GM12878 (cell line): ENCODE data around the gene SCNN1A. TPM values are rescaled to one million over a fixed set of nuclear protein-coding genes. Genes with fewer than 3 reads are reported as not detected.

Source experiments
- ATAC-seq: fragments of 200-7000 bp; cut with Tn5 transposase; 3 replicates; pipeline ENCODE4 v1.9.1; 2020; ENCODE audit warnings: mild to moderate bottlenecking, moderate library complexity
- BruUV-seq: library from RNA; stranded (reverse); fragments of 400-500 nt; replicated peaks from 2 replicates; lab custom pipeline; 2021; lab: Mats Ljungman, UMichigan
- CTCF ChIA-PET: fragments of 300-600 bp; sonication (Branson Sonifier 250); formaldehyde crosslinking; extraction: SDS; loops from one replicate; lab custom pipeline; 2021; ENCODE audit warnings: inconsistent platforms; lab: Yijun Ruan, JAX
- POLR2A ChIA-PET: fragments of 350-600 bp; formaldehyde crosslinking; extraction: SDS; loops from one replicate; lab custom pipeline; 2021; ENCODE audit warnings: inconsistent platforms; lab: Charles Lee
- RAD21 ChIA-PET: fragments of 300-600 bp; sonication (Branson Sonifier 250); formaldehyde crosslinking; loops from one replicate; lab custom pipeline; 2023; ENCODE audit warnings: antibody characterized with exemption; ENCODE audit not compliant: unreplicated experiment; lab: Charles Lee
- SMC1A ChIA-PET: fragments of 300-600 bp; sonication (Branson Sonifier 250); formaldehyde crosslinking; loops from one replicate; lab custom pipeline; 2023; ENCODE audit not compliant: unreplicated experiment, uncharacterized antibody; lab: Charles Lee
- DNase-seq: peaks from one replicate; pipeline ENCODE4 v3.0.0-alpha.2; 2011; ENCODE audit warnings: low read depth, low spot score
- FAIRE-seq: peaks from 3 replicates; lab custom pipeline; 2011; peaks lifted over from hg19 to GRCh38; lab: Jason Lieb, UNC
- H2AFZ ChIP-seq: 2 replicates; pipeline ENCODE4 v1.6.0; 2011; ENCODE audit warnings: low read depth, low read length, control low read depth; ENCODE audit not compliant: control insufficient read depth
- H3K27ac ChIP-seq: 2 replicates; pipeline ENCODE4 v1.5.1; 2011; ENCODE audit warnings: control low read depth; ENCODE audit not compliant: control insufficient read depth, insufficient read depth
- H3K27me3 ChIP-seq, 2 experiments: replicated peaks in 1 of 2; 2 replicates each; pipeline versions ENCODE4 v1.6.0 to v1.6.1; 2011; ENCODE audit warnings: low read length in 1 of 2; ENCODE audit not compliant: control insufficient read depth in 2 of 2, insufficient read depth in 2 of 2
- H3K36me3 ChIP-seq, 2 experiments: 2 replicates each; pipeline ENCODE4 v1.5.1; 2011; ENCODE audit warnings: low read length in 1 of 2; ENCODE audit not compliant: control insufficient read depth in 2 of 2, insufficient read depth in 2 of 2
- H3K4me1 ChIP-seq: 2 replicates; pipeline ENCODE4 v1.6.1; 2011; ENCODE audit warnings: mild to moderate bottlenecking, low read length, moderate library complexity, mixed read lengths; ENCODE audit not compliant: control insufficient read depth, insufficient read depth
- H3K4me2 ChIP-seq: 2 replicates; pipeline ENCODE4 v1.6.0; 2011; ENCODE audit warnings: control low read depth; ENCODE audit not compliant: control insufficient read depth, insufficient read depth
- H3K4me3 ChIP-seq: fragments of 200-600 bp; sonication (generic); 2 replicates; pipeline ENCODE4 v1.5.1; 2016
- H3K79me2 ChIP-seq: 2 replicates; pipeline ENCODE4 v1.6.0; 2011; ENCODE audit warnings: low read length; ENCODE audit not compliant: control insufficient read depth, insufficient read depth
- H3K9ac ChIP-seq: 2 replicates; pipeline ENCODE4 v1.8.0; 2011; ENCODE audit warnings: low read length, control low read depth, mixed read lengths; ENCODE audit not compliant: control insufficient read depth, insufficient read depth
- H3K9me3 ChIP-seq: replicated peaks from 3 replicates; pipeline ENCODE4 v1.5.1; 2011; ENCODE audit warnings: mild to moderate bottlenecking, low read length; ENCODE audit not compliant: control insufficient read depth, insufficient read depth
- H4K20me1 ChIP-seq: 2 replicates; pipeline ENCODE4 v1.6.0; 2011; ENCODE audit not compliant: control insufficient read depth, insufficient read depth
- CBFB ChIP-seq: IDR thresholded peaks from 2 replicates; pipeline ENCODE4 v1.6.1; 2016; ENCODE audit warnings: antibody characterized with exemption, low read depth
- CHD1 ChIP-seq: IDR thresholded peaks from 2 replicates; pipeline ENCODE4 v1.6.1; 2012; ENCODE audit warnings: low read depth, low read length, improper control_type of control experiment
- ETV6 ChIP-seq, 2 experiments: fragments of 450-650 bp in 1 of 2; IDR thresholded peaks in 1 of 2; conservative IDR thresholded peaks in 1 of 2; 2 replicates each; pipeline ENCODE4 v1.6.1; 2014; ENCODE audit warnings: antibody characterized with exemption in 1 of 2, borderline replicate concordance in 1 of 2, low read depth in 1 of 2, mild to moderate bottlenecking in 1 of 2, moderate library complexity in 1 of 2
- POLR2A ChIP-seq: IDR thresholded peaks from 2 replicates; pipeline ENCODE4 v1.6.1; 2011; ENCODE audit warnings: low read depth, mild to moderate bottlenecking, low read length
- SIN3A ChIP-seq: IDR thresholded peaks from 2 replicates; pipeline ENCODE4 v1.6.1; 2012; ENCODE audit warnings: low read depth, low read length, improper control_type of control experiment
- SP1 ChIP-seq: IDR thresholded peaks from one replicate; pipeline ENCODE4 v1.6.1; 2011; ENCODE audit warnings: low read depth, low read length
- SRF ChIP-seq, 2 experiments: IDR thresholded peaks; 2 replicates each; pipeline ENCODE4 v1.6.1; 2011; ENCODE audit warnings: low read depth in 2 of 2, low read length in 2 of 2, mild to moderate bottlenecking in 1 of 2, moderate library complexity in 1 of 2
- SUZ12 ChIP-seq: fragments of 200-600 bp; sonication (generic); IDR thresholded peaks from one replicate; pipeline ENCODE4 v1.6.1; 2018; ENCODE audit warnings: antibody characterized with exemption, mild to moderate bottlenecking; ENCODE audit not compliant: unreplicated experiment
- TARDBP ChIP-seq: IDR thresholded peaks from 2 replicates; pipeline ENCODE4 v1.6.1; 2016; ENCODE audit warnings: borderline replicate concordance
- TCF12 ChIP-seq: IDR thresholded peaks from 2 replicates; pipeline ENCODE4 v1.6.1; 2011; ENCODE audit warnings: low read depth, mild to moderate bottlenecking, low read length
- TCF7 ChIP-seq: IDR thresholded peaks from 2 replicates; pipeline ENCODE4 v1.6.1; 2014; ENCODE audit warnings: antibody characterized with exemption, borderline replicate concordance
- ZSCAN29 ChIP-seq: fragments of 450-650 bp; IDR thresholded peaks from 2 replicates; pipeline ENCODE4 v1.6.1; 2017; ENCODE audit warnings: mild to moderate bottlenecking, moderate library complexity
- WGBS: methylation state at CpG from one replicate; pipeline ENCODE4 v1.1.6; 2016; ENCODE audit warnings: low lambda C conversion rate; ENCODE audit not compliant: insufficient replicate concordance, insufficient coverage; ENCODE audit errors: missing lambda C conversion rate; 5-methylcytosine and 5-hydroxymethylcytosine counted together
- in situ Hi-C: fragments of 300-500 bp; cut with MboI; formaldehyde crosslinking; loops from 9 replicates; pipeline ENCODE4 v1.14.3; 2018; ENCODE audit warnings: mixed read lengths
- intact Hi-C: fragments of 100-400 bp; cut with micrococcal nuclease; formaldehyde crosslinking; loops from one replicate; pipeline ENCODE4 v1.14.2; 2022; ENCODE audit not compliant: unreplicated experiment
- polyA plus RNA-seq, 11 experiments: library from polyadenylated mRNA; depleted of rRNA in 4 of 11; unstranded in 6 of 11; stranded (reverse) in 5 of 11; fragments of >200 nt; fragmentation: Nextera tagmentation in 4 of 11; fragmentation: Illumina TruSeq in 1 of 11; extraction: Ambion mirVana in 4 of 11; extraction: Trizol in 1 of 11; gene quantifications; 1 replicate in 1 of 11; 2 replicates in 10 of 11; pipeline versions ENCODE4 v1.2.1 to v1.2.3, GENCODE V29; 2011 to 2016; ENCODE audit warnings: inconsistent platforms in 2 of 11, missing spikeins in 2 of 11, low read depth in 1 of 11
- total RNA-seq, 4 experiments: library from RNA; depleted of rRNA in 3 of 4; stranded (reverse); fragments of >200 nt in 3 of 4; fragmentation: Illumina TruSeq in 1 of 4; extraction: Trizol in 1 of 4; gene quantifications; 2 replicates each; pipeline versions ENCODE4 v1.2.1 to v1.2.3, GENCODE V29; 2013 to 2021
- TF ChIP-seq, protein P1 (sequence below): fragments of 150-350 bp; IDR thresholded peaks from 2 replicates; pipeline ENCODE4 v1.6.1; 2014; ENCODE audit warnings: mild to moderate bottlenecking, low read depth, low read length
- TF ChIP-seq, protein P2 (sequence below): IDR thresholded peaks from 2 replicates; pipeline ENCODE4 v1.6.1; 2012; ENCODE audit warnings: mild to moderate bottlenecking, low read depth, low read length

Gene SCNN1A
- total and polyA plus RNA-seq, 10 of the 15 experiments (the other 5 are each of a cell fraction or from before 2014, with no cell fraction given) = 0.14 to 0.69 TPM; not detected in 8

DNA sequence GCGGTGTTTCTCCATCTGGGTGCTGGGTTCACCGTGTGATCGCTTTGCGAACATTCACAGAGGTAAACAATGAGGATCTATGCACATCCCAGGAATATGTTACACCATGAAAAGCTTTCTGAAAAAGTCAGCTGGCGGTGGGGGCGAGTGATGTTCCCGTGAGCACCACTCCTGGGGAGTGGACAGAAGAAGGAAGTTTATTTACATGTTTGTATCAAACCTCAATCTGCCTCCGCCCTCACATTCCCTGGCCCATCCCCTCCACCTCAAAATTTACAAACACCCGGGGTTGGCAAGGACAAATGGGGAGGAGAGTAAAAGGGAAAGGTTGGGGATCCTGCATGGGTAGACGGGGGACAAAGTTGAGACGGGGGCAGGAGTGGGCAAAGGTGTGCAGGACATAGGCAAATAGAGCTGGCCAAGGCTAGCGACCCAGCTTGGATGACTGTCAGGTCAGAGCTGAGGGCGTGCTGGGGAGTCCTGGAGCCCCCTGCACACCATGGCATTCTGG lies 40.4 kb downstream of the SCNN1A start (continued):
- TF ChIP-seq, protein P1, sequence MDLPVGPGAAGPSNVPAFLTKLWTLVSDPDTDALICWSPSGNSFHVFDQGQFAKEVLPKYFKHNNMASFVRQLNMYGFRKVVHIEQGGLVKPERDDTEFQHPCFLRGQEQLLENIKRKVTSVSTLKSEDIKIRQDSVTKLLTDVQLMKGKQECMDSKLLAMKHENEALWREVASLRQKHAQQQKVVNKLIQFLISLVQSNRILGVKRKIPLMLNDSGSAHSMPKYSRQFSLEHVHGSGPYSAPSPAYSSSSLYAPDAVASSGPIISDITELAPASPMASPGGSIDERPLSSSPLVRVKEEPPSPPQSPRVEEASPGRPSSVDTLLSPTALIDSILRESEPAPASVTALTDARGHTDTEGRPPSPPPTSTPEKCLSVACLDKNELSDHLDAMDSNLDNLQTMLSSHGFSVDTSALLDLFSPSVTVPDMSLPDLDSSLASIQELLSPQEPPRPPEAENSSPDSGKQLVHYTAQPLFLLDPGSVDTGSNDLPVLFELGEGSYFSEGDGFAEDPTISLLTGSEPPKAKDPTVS = no peak
- TF ChIP-seq SUZ12 (no peak), TCF12 (no peak), POLR2A (no peak), ETV6 (conservative IDR thresholded peaks at IDR 0.05 in 1 of 2, IDR thresholded peaks at IDR 0.05 in 1 of 2; ENCODE audit: borderline replicate concordance in 1 of 2, low read depth in 1 of 2) (no peak), TCF7 (no peak)

DNA sequence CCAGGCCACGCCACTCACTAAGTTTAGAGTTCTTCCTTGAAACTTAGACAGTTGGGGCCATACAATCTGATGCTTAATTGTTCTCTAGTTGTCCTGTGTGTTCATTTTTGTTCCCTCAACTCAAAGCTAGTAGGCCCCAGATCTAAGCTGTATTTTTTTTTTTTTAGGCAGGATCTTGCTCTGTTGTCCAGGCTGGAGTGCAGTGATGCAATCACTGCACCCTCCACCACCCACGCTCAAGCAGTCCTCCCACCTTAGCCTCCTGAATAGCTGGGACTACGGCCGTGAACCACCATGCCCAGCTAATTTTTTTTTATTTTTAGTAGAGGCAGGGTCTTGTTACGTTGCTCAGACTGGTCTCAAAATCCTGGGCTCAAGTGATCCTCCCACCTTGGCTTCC lies 41.0 kb downstream of the SCNN1A start:
- BruUV-seq = no TSS peak
- in situ Hi-C loops = no loop called here
- no peaks in the 10 kb centered on the region for H3K9me3 ChIP-seq
- H3K4me3 ChIP-seq = no peak overlapping the region
- intact Hi-C loops = no loop called here
- no peaks in the 10 kb centered on the region for H4K20me1 ChIP-seq
- DNase-seq (no peak), ATAC-seq (no peak), FAIRE-seq (no peak)
- no peak overlapping the region for H3K4me2 ChIP-seq
- no peak overlapping the region for H3K9ac ChIP-seq
- H3K4me1 ChIP-seq = peaks cover 52% of the 10 kb centered on the region
- SMC1A ChIA-PET = interaction anchor here (0.6 to 4.6 kb wide), 10 partner anchors 8 to 131 kb away, joined by 3 to 39 read pairs (median 10); partner anchors contain the start of gene CD27
- 97% methylated on average over 5 of the region's 5 CpGs for WGBS
- H2AFZ ChIP-seq = no peak overlapping the region
- POLR2A ChIA-PET = interaction anchor here (0.6 to 3.4 kb wide), 7 partner anchors 11 to 153 kb away, joined by 3 to 22 read pairs (median 9); partner anchors contain the start of gene VAMP1
- no peak overlapping the region for H3K27ac ChIP-seq
- RAD21 ChIA-PET = interaction anchor here (1.1 to 3.8 kb wide), 8 partner anchors 8 to 160 kb away, joined by 3 to 44 read pairs (median 12); no protein-coding TSS in a partner anchor
- H3K36me3 ChIP-seq = peaks cover 6 to 11% of the 10 kb centered on the region in 2 experiments; a peak in 3 of 4 replicates
- CTCF ChIA-PET = interaction anchor here (1.0 to 7.9 kb wide), 13 partner anchors 8 to 203 kb away, joined by 3 to 53 read pairs (median 13); partner anchors contain the start of genes CD27 and TAPBPL
- H3K79me2 ChIP-seq = peaks cover 35% of the 10 kb centered on the region
- no peaks in the 10 kb centered on the region for H3K27me3 ChIP-seq
- no peak for TF ChIP-seq SRF (IDR thresholded peaks at IDR 0.05; ENCODE audit: low read depth in 2 of 2, low read length in 2 of 2)
- TF ChIP-seq TARDBP = no peak
- TF ChIP-seq CBFB = no peak
- TF ChIP-seq ZSCAN29 = no peak
- no peak for TF ChIP-seq CHD1
- TF ChIP-seq, protein P2, sequence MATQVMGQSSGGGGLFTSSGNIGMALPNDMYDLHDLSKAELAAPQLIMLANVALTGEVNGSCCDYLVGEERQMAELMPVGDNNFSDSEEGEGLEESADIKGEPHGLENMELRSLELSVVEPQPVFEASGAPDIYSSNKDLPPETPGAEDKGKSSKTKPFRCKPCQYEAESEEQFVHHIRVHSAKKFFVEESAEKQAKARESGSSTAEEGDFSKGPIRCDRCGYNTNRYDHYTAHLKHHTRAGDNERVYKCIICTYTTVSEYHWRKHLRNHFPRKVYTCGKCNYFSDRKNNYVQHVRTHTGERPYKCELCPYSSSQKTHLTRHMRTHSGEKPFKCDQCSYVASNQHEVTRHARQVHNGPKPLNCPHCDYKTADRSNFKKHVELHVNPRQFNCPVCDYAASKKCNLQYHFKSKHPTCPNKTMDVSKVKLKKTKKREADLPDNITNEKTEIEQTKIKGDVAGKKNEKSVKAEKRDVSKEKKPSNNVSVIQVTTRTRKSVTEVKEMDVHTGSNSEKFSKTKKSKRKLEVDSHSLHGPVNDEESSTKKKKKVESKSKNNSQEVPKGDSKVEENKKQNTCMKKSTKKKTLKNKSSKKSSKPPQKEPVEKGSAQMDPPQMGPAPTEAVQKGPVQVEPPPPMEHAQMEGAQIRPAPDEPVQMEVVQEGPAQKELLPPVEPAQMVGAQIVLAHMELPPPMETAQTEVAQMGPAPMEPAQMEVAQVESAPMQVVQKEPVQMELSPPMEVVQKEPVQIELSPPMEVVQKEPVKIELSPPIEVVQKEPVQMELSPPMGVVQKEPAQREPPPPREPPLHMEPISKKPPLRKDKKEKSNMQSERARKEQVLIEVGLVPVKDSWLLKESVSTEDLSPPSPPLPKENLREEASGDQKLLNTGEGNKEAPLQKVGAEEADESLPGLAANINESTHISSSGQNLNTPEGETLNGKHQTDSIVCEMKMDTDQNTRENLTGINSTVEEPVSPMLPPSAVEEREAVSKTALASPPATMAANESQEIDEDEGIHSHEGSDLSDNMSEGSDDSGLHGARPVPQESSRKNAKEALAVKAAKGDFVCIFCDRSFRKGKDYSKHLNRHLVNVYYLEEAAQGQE = no peak
- TF ChIP-seq SIN3A = no peak
- no peak for TF ChIP-seq SP1
- TF ChIP-seq POLR2A = no peak
